HepG2 (cell line): ENCODE measurements around the gene GAGE10. TPM values are rescaled to one million over a fixed set of nuclear protein-coding genes. Genes with fewer than 3 reads are reported as not detected.
A peak's percentile ranks its signal among the peaks of the same experiment; 100 is the strongest.

Experiments
- CC2D1A ChIP-seq: sonication (generic); formaldehyde crosslinking; IDR thresholded peaks from 2 replicates; pipeline ENCODE4 v1.8.1; 2023; ENCODE audit warnings: mild to moderate bottlenecking, missing genetic modification reagents
- CENPBD1 ChIP-seq: sonication (generic); formaldehyde crosslinking; IDR thresholded peaks from 2 replicates; pipeline ENCODE4 v1.8.0; 2022; ENCODE audit warnings: missing genetic modification reagents, low read depth, mild to moderate bottlenecking, borderline replicate concordance
- CHD4 ChIP-seq: fragments of 200-600 bp; sonication (generic); IDR thresholded peaks from 2 replicates; pipeline ENCODE4 v1.7.0; 2017; ENCODE audit warnings: mild to moderate bottlenecking, low read length, borderline replicate concordance
- FOXO4 ChIP-seq: sonication (generic); formaldehyde crosslinking; conservative IDR thresholded peaks from 2 replicates; pipeline ENCODE4 v1.8.1; 2023; ENCODE audit warnings: missing genetic modification reagents
- NCOA2 ChIP-seq: sonication (generic); formaldehyde crosslinking; IDR thresholded peaks from 2 replicates; pipeline ENCODE4 v1.8.0; 2022; ENCODE audit warnings: inconsistent platforms
- NFIB ChIP-seq: sonication (generic); formaldehyde crosslinking; IDR thresholded peaks from 2 replicates; pipeline ENCODE4 v1.9.0; 2021; ENCODE audit warnings: missing genetic modification reagents, mild to moderate bottlenecking, borderline replicate concordance
- NPAS2 ChIP-seq: sonication (generic); formaldehyde crosslinking; IDR thresholded peaks from 2 replicates; pipeline ENCODE4 v1.8.0; 2022; ENCODE audit warnings: mild to moderate bottlenecking, missing genetic modification reagents, borderline replicate concordance
- RORA ChIP-seq: sonication (generic); formaldehyde crosslinking; IDR thresholded peaks from 2 replicates; pipeline ENCODE4 v1.5.0; 2020; ENCODE audit warnings: mild to moderate bottlenecking, missing genetic modification reagents, moderate library complexity
- TAF1 ChIP-seq: sonication (generic); formaldehyde crosslinking; IDR thresholded peaks from 2 replicates; pipeline ENCODE4 v1.4.0; 2020; ENCODE audit warnings: missing genetic modification reagents
- YEATS2 ChIP-seq: sonication (generic); formaldehyde crosslinking; IDR thresholded peaks from 2 replicates; pipeline ENCODE4 v1.4.0; 2020; ENCODE audit warnings: missing genetic modification reagents, borderline replicate concordance
- ZFP90 ChIP-seq: sonication (generic); formaldehyde crosslinking; IDR thresholded peaks from 2 replicates; pipeline ENCODE4 v1.8.0; 2022; ENCODE audit warnings: missing genetic modification reagents, mild to moderate bottlenecking, inconsistent platforms, borderline replicate concordance
- ZNF10 ChIP-seq: sonication (generic); formaldehyde crosslinking; IDR thresholded peaks from 2 replicates; pipeline ENCODE4 v1.4.0; 2020; ENCODE audit warnings: mild to moderate bottlenecking, low read depth, missing genetic modification reagents, borderline replicate concordance
- ZNF12 ChIP-seq: sonication (generic); formaldehyde crosslinking; IDR thresholded peaks from 2 replicates; pipeline ENCODE4 v1.5.0; 2020; ENCODE audit warnings: missing genetic modification reagents
- ZNF230 ChIP-seq: sonication (generic); formaldehyde crosslinking; IDR thresholded peaks from 2 replicates; pipeline ENCODE4 v1.4.0; 2020; ENCODE audit warnings: mild to moderate bottlenecking, missing genetic modification reagents
- ZNF256 ChIP-seq: sonication (generic); formaldehyde crosslinking; conservative IDR thresholded peaks from 2 replicates; pipeline ENCODE4 v1.4.0; 2020; ENCODE audit warnings: missing genetic modification reagents
- ZNF260 ChIP-seq: sonication (generic); formaldehyde crosslinking; IDR thresholded peaks from 2 replicates; pipeline ENCODE4 v1.4.0; 2020; ENCODE audit warnings: missing genetic modification reagents, low read depth, mild to moderate bottlenecking, borderline replicate concordance
- ZNF3 ChIP-seq: IDR thresholded peaks from 2 replicates; pipeline ENCODE4 v1.7.0; 2017; ENCODE audit warnings: inconsistent platforms
- ZNF564 ChIP-seq: sonication (generic); formaldehyde crosslinking; IDR thresholded peaks from 2 replicates; pipeline ENCODE4 v1.8.1; 2023; ENCODE audit warnings: mild to moderate bottlenecking, missing genetic modification reagents
- ZNF737 ChIP-seq: sonication (generic); formaldehyde crosslinking; IDR thresholded peaks from 2 replicates; pipeline ENCODE4 v1.5.0; 2020; ENCODE audit warnings: missing genetic modification reagents, mild to moderate bottlenecking, borderline replicate concordance
- ZNF772 ChIP-seq: sonication (generic); formaldehyde crosslinking; IDR thresholded peaks from 2 replicates; pipeline ENCODE4 v1.5.0; 2020; ENCODE audit warnings: mild to moderate bottlenecking, missing genetic modification reagents
- ZNF788 ChIP-seq: sonication (generic); formaldehyde crosslinking; IDR thresholded peaks from 2 replicates; pipeline ENCODE4 v1.5.0; 2020; ENCODE audit warnings: mild to moderate bottlenecking, missing genetic modification reagents, borderline replicate concordance
- polyA plus RNA-seq, 8 experiments: library from polyadenylated mRNA; depleted of rRNA in 3 of 8; stranded (reverse) in 7 of 8; unstranded in 1 of 8; fragments of >200 nt; fragmentation: Illumina TruSeq in 4 of 8; extraction: Trizol in 4 of 8; gene quantifications; 2 replicates each; pipeline versions ENCODE4 v1.2.1 to v1.2.3, GENCODE V29; 2011 to 2016; ENCODE audit warnings: low read depth in 4 of 8, missing spikeins in 1 of 8, mixed read lengths in 1 of 8; ENCODE audit not compliant: insufficient read depth in 1 of 8
- total RNA-seq, 5 experiments: library from RNA; depleted of rRNA; stranded (reverse); fragments of >200 nt; fragmentation: Illumina TruSeq; extraction: Trizol; gene quantifications; 2 replicates each; pipeline ENCODE4 v1.2.3, GENCODE V29; 2016; ENCODE audit warnings: low read depth in 1 of 5
- TF ChIP-seq, protein P1 (sequence below): sonication (generic); formaldehyde crosslinking; IDR thresholded peaks from 2 replicates; pipeline ENCODE4 v1.5.0; 2020; ENCODE audit warnings: mild to moderate bottlenecking, missing genetic modification reagents
- TF ChIP-seq, protein P2 (sequence below): sonication (generic); formaldehyde crosslinking; IDR thresholded peaks from 2 replicates; pipeline ENCODE4 v1.8.1; 2023; ENCODE audit warnings: mild to moderate bottlenecking, missing genetic modification reagents
- TF ChIP-seq, protein P3 (sequence below): sonication (generic); formaldehyde crosslinking; IDR thresholded peaks from 2 replicates; pipeline ENCODE4 v1.5.0; 2020; ENCODE audit warnings: mild to moderate bottlenecking, missing genetic modification reagents

Gene GAGE10
- total and polyA plus RNA-seq, 2 of the 13 experiments (the other 11 are each of a cell fraction or from before 2014, with no cell fraction given), result not detected

DNA sequence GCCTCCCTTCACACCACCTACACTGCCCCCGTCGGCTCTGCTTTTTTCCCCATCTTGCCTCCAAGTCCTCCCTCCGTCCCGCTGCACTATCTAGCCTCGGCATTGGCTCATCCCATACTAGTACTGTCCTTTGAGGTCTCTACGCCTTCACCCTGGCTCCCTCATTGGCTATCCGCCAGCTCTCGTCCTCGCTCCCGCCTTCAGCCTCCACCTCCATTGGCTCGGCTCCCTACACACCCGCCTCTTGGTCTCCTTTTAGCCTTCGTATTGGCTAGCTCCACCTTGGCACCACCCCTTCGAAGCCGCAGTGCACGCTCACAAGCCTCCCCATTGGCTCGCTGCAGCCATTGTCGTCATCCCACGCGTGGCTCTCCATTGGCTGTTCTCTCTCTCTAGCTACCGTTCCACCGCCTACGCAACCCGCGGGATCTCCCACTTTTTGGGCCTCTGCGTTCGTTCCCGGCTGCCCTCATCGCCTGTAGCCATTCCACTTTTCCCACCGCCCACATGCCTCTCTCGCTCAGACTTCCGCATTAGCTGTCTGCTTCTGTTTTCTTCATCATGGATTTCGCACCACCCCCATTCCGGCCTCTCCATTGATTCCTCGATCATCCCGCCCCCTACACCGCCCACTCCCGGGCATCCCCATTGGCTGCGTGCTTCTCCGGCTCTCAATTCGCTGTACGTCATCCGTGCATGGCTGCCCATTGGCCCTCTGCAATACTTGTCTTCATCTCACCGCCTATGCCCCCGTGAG is 34.3 kb upstream of the GAGE10 start (continued):
- no peak for TF ChIP-seq ZNF788 (CRISPR knock-in tag)
- TF ChIP-seq FOXO4 (CRISPR knock-in tag), result no peak
- no peak for TF ChIP-seq ZNF260 (CRISPR knock-in tag)
- TF ChIP-seq ZNF10, result no peak
- no peak for TF ChIP-seq ZFP90 (CRISPR knock-in tag)
- TF ChIP-seq YEATS2 (CRISPR knock-in tag), result no peak; the same call in none of the 2 replicates
- no peak for TF ChIP-seq ZNF230
- TF ChIP-seq CC2D1A (CRISPR knock-in tag), result no peak
- TF ChIP-seq, protein P1, sequence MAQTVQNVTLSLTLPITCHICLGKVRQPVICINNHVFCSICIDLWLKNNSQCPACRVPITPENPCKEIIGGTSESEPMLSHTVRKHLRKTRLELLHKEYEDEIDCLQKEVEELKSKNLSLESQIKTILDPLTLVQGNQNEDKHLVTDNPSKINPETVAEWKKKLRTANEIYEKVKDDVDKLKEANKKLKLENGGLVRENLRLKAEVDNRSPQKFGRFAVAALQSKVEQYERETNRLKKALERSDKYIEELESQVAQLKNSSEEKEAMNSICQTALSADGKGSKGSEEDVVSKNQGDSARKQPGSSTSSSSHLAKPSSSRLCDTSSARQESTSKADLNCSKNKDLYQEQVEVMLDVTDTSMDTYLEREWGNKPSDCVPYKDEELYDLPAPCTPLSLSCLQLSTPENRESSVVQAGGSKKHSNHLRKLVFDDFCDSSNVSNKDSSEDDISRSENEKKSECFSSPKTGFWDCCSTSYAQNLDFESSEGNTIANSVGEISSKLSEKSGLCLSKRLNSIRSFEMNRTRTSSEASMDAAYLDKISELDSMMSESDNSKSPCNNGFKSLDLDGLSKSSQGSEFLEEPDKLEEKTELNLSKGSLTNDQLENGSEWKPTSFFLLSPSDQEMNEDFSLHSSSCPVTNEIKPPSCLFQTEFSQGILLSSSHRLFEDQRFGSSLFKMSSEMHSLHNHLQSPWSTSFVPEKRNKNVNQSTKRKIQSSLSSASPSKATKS (CRISPR knock-in tag), result no peak
- TF ChIP-seq NPAS2 (CRISPR knock-in tag), result no peak
- TF ChIP-seq ZNF256, result no peak
- no peak for TF ChIP-seq ZNF772
- TF ChIP-seq TAF1 (CRISPR knock-in tag), result peak; percentile 44; the same call in 1 of the 2 replicates
- no peak for TF ChIP-seq ZNF3 (CRISPR knock-in tag)
- 0 out of 2 replicates have a peak, but pooled peaks have one; percentile 2 for TF ChIP-seq NCOA2 (CRISPR knock-in tag)
- TF ChIP-seq, protein P2, sequence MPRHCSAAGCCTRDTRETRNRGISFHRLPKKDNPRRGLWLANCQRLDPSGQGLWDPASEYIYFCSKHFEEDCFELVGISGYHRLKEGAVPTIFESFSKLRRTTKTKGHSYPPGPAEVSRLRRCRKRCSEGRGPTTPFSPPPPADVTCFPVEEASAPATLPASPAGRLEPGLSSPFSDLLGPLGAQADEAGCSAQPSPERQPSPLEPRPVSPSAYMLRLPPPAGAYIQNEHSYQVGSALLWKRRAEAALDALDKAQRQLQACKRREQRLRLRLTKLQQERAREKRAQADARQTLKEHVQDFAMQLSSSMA (CRISPR knock-in tag), result no peak
- TF ChIP-seq ZNF12 (CRISPR knock-in tag), result no peak
- no peak for TF ChIP-seq ZNF564 (CRISPR knock-in tag)
- TF ChIP-seq, protein P3, sequence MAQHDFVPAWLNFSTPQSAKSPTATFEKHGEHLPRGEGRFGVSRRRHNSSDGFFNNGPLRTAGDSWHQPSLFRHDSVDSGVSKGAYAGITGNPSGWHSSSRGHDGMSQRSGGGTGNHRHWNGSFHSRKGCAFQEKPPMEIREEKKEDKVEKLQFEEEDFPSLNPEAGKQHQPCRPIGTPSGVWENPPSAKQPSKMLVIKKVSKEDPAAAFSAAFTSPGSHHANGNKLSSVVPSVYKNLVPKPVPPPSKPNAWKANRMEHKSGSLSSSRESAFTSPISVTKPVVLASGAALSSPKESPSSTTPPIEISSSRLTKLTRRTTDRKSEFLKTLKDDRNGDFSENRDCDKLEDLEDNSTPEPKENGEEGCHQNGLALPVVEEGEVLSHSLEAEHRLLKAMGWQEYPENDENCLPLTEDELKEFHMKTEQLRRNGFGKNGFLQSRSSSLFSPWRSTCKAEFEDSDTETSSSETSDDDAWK (CRISPR knock-in tag), result no peak
- no peak for TF ChIP-seq CENPBD1 (CRISPR knock-in tag)
- TF ChIP-seq CHD4, result no peak
- TF ChIP-seq ZNF737 (CRISPR knock-in tag), result no peak
- TF ChIP-seq RORA (CRISPR knock-in tag), result no peak
- no peak for TF ChIP-seq NFIB (CRISPR knock-in tag)
